MCF 10A (cell line): ENCODE measurements around the gene WWC2. TPM values are rescaled to one million over a fixed set of nuclear protein-coding genes. Genes with fewer than 3 reads are reported as not detected.

Experiments
- BruUV-seq: library from RNA; stranded (reverse); fragments of 400-500 nt; replicated peaks from 2 replicates; lab custom pipeline; 2021; lab: Mats Ljungman, UMichigan
- CTCF ChIA-PET: fragments of 300-600 bp; sonication (Branson Sonifier 250); formaldehyde crosslinking; extraction: SDS; loops from one replicate; lab custom pipeline; 2021; ENCODE audit warnings: antibody characterized with exemption, inconsistent platforms; lab: Yijun Ruan, JAX
- POLR2A ChIA-PET: fragments of 300-600, 350-650 bp; sonication (Branson Sonifier 250); formaldehyde crosslinking; extraction: SDS; loops from one replicate; lab custom pipeline; 2020; ENCODE audit warnings: antibody characterized with exemption, inconsistent platforms; lab: Yijun Ruan, JAX
- DNase-seq: peaks from one replicate; pipeline ENCODE4 v3.0.0-alpha.2; 2018; ENCODE audit not compliant: unreplicated experiment
- H3K27ac Mint-ChIP-seq: one replicate; pipeline ENCODE4 v1.8.0; 2022; ENCODE audit warnings: mild to moderate bottlenecking, low read depth, mixed read lengths; ENCODE audit not compliant: unreplicated experiment
- H3K27me3 Mint-ChIP-seq: one replicate; pipeline ENCODE4 v1.8.0; 2022; ENCODE audit warnings: mixed read lengths; ENCODE audit not compliant: insufficient read depth, unreplicated experiment
- H3K36me3 Mint-ChIP-seq: one replicate; pipeline ENCODE4 v1.8.0; 2022; ENCODE audit warnings: mild to moderate bottlenecking, moderate library complexity, mixed read lengths; ENCODE audit not compliant: insufficient read depth, unreplicated experiment
- H3K4me1 Mint-ChIP-seq: one replicate; pipeline ENCODE4 v1.8.0; 2022; ENCODE audit warnings: mixed read lengths; ENCODE audit not compliant: insufficient read depth, unreplicated experiment
- H3K4me3 Mint-ChIP-seq: one replicate; pipeline ENCODE4 v1.8.0; 2022; ENCODE audit warnings: mild to moderate bottlenecking, moderate library complexity, mixed read lengths; ENCODE audit not compliant: unreplicated experiment
- H3K9me3 Mint-ChIP-seq: one replicate; pipeline ENCODE4 v1.8.0; 2022; ENCODE audit warnings: mixed read lengths; ENCODE audit not compliant: unreplicated experiment
- CTCF ChIP-seq: fragments of 200-600 bp; IDR thresholded peaks from one replicate; pipeline ENCODE4 v1.8.0; 2022; ENCODE audit warnings: antibody characterized with exemption, mild to moderate bottlenecking; ENCODE audit not compliant: unreplicated experiment
- intact Hi-C: fragments of 100-400 bp; cut with micrococcal nuclease; formaldehyde crosslinking; loops from 2 replicates; pipeline ENCODE4 v1.14.1; 2022
- total RNA-seq: library from RNA; stranded (reverse); gene quantifications from 2 replicates; pipeline ENCODE4 v1.2.3, GENCODE V29; 2022

The WWC2 gene
- total RNA-seq, 1 experiment from 2014 or later = 42.4 TPM

- H3K36me3 Mint-ChIP-seq = peaks cover 64% of the 10 kb centered on the region
- no peak overlapping the region for H3K27ac Mint-ChIP-seq
- ChIA-PET POLR2A (no interaction called here), CTCF (interaction anchor here (0.5 to 1.6 kb wide), 3 partner anchors 22 to 346 kb away, joined by 3 read pairs; no protein-coding TSS in a partner anchor)
- H3K4me1 Mint-ChIP-seq = no peaks in the 10 kb centered on the region
- no peaks in the 10 kb centered on the region for H3K9me3 Mint-ChIP-seq
- TF ChIP-seq CTCF = no peak
- H3K4me3 Mint-ChIP-seq = no peak overlapping the region
- DNase-seq = no peak
- no peaks in the 10 kb centered on the region for H3K27me3 Mint-ChIP-seq
- no TSS peak for BruUV-seq
- intact Hi-C loops = no loop called here
These were observed 185.3 kb downstream of the WWC2 start for GRCh38 chr4:183284258-183284785.

- Mint-ChIP-seq H3K4me3 (no peak overlapping the region), H3K9me3 (no peaks in the 10 kb centered on the region), H3K27ac (no peak overlapping the region), H3K4me1 (no peaks in the 10 kb centered on the region), H3K27me3 (no peaks in the 10 kb centered on the region), H3K36me3 (peaks cover 64% of the 10 kb centered on the region)
- ChIA-PET POLR2A (no interaction called here), CTCF (interaction anchor here (0.5 to 1.2 kb wide), 2 partner anchors 22 to 118 kb away, joined by 3 to 4 read pairs; no protein-coding TSS in a partner anchor)
- intact Hi-C loops = no loop called here
- no peak for TF ChIP-seq CTCF
- no TSS peak for BruUV-seq
- no peak for DNase-seq
These were observed 185.9 kb downstream of the WWC2 start for GRCh38 chr4:183284965-183285364.

GRCh38 chr4:183285886-183286285, 186.8 kb downstream of the WWC2 start:
- H3K27me3 Mint-ChIP-seq = no peaks in the 10 kb centered on the region
- no peaks in the 10 kb centered on the region for H3K4me1 Mint-ChIP-seq
- BruUV-seq = no TSS peak
- H3K9me3 Mint-ChIP-seq = no peaks in the 10 kb centered on the region
- CTCF ChIA-PET = no interaction called here
- intact Hi-C loops = no loop called here
- peaks cover 62% of the 10 kb centered on the region for H3K36me3 Mint-ChIP-seq
- no peak for TF ChIP-seq CTCF
- no peak overlapping the region for H3K27ac Mint-ChIP-seq
- no peak for DNase-seq
- no peak overlapping the region for H3K4me3 Mint-ChIP-seq
- POLR2A ChIA-PET = no interaction called here

- peaks cover 70% of the 10 kb centered on the region for H3K36me3 Mint-ChIP-seq
- no peak for TF ChIP-seq CTCF
- no peak overlapping the region for H3K4me3 Mint-ChIP-seq
- H3K27me3 Mint-ChIP-seq = no peaks in the 10 kb centered on the region
- ChIA-PET CTCF (no interaction called here), POLR2A (no interaction called here)
- DNase-seq = no peak
- no peaks in the 10 kb centered on the region for H3K9me3 Mint-ChIP-seq
- no peak overlapping the region for H3K27ac Mint-ChIP-seq
- BruUV-seq = no TSS peak
- intact Hi-C loops = no loop called here
- no peaks in the 10 kb centered on the region for H3K4me1 Mint-ChIP-seq
These were observed 187.7 kb downstream of the WWC2 start for GRCh38 chr4:183286590-183287308.
